ENCODE data around the gene FBF1. TPM values are rescaled to one million over a fixed set of nuclear protein-coding genes. Genes with fewer than 3 reads are reported as not detected.

FBF1 gene
- total and polyA plus RNA-seq, 2 of the 4 experiments (the other 2 are of a cell fraction) = 4.5 to 8.0 TPM

- H2AFZ ChIP-seq (replicated peaks; ENCODE audit: low read length, poor library complexity) = no peak overlapping the region
- POLR2A ChIA-PET (ENCODE audit: unreplicated experiment) = no interaction called here
- no peak overlapping the region for H3K14ac ChIP-seq (replicated peaks; ENCODE audit: low read depth, low read length)
- WGBS, 2 experiments (ENCODE audit: extremely low coverage in 2 of 2, insufficient read length in 1 of 2) = 81% methylated on average over 10 of the region's 34 CpGs; no CpG with 5 or more reads in 1 of the 2 experiments
- no peak overlapping the region for H3K18ac ChIP-seq (ENCODE audit: low read depth, low read length)
- H2BK15ac ChIP-seq (ENCODE audit: low read depth, low read length) = no peak overlapping the region
- no peak overlapping the region for H3K4ac ChIP-seq (ENCODE audit: low read depth, low read length)
- TF ChIP-seq USF2 (IDR thresholded peaks at IDR 0.05; ENCODE audit: low read depth, low read length) = no peak
- no peak for TF ChIP-seq ELK1 (IDR thresholded peaks at IDR 0.05; ENCODE audit: borderline replicate concordance, low read depth, low read length)
- no peak for TF ChIP-seq RFX5 (IDR thresholded peaks at IDR 0.05; ENCODE audit: low read depth, low read length)
- TF ChIP-seq MAFK (IDR thresholded peaks at IDR 0.05; ENCODE audit: low read depth, low read length) = no peak
- TF ChIP-seq FOS (IDR thresholded peaks at IDR 0.05; ENCODE audit: low read depth, low read length) = no peak
- no peak for TF ChIP-seq MAZ (IDR thresholded peaks at IDR 0.05; ENCODE audit: borderline replicate concordance, low read depth, low read length)
- TF ChIP-seq NFE2L2 (IDR thresholded peaks at IDR 0.05; ENCODE audit: low read depth, low read length) = no peak
- TF ChIP-seq POLR2A (IDR thresholded peaks at IDR 0.05; ENCODE audit: low read depth, low read length) = no peak
- no TSS peak for BruUV-seq (replicated peaks)
- intact Hi-C loops (cut with micrococcal nuclease) (no loop called here), in situ Hi-C loops (cut with MboI; ENCODE audit: low sequenced_read_pairs) (loop anchor here (5.0 kb wide), 1 partner anchor 93 kb away; no protein-coding TSS in a partner anchor), dilution Hi-C loops (cut with HindIII; ENCODE audit: low sequenced_read_pairs, unreplicated experiment) (no loop called here)
- no peak overlapping the region for H4K5ac ChIP-seq (ENCODE audit: low read depth, low read length)
- H3K56ac ChIP-seq (ENCODE audit: extremely low read depth, insufficient read depth, low read length) = no peak overlapping the region
- no peaks in the 10 kb centered on the region for H3K27me3 ChIP-seq (ENCODE audit: control insufficient read depth, insufficient read depth, low read length)
- H2AK9ac ChIP-seq (replicated peaks; ENCODE audit: low read depth, low read length, poor library complexity) = no peak overlapping the region
- H3K79me1 ChIP-seq (ENCODE audit: low read depth in 1 of 2, low read length in 2 of 2) = no peaks in the 10 kb centered on the region
- no peaks in the 10 kb centered on the region for H3K9me1 ChIP-seq (ENCODE audit: insufficient read depth, low read length)
- no peak overlapping the region for H2BK5ac ChIP-seq (ENCODE audit: low read depth, low read length, poor library complexity, severe bottlenecking)
- CTCF ChIA-PET = interaction anchor here (1.1 kb wide), 1 partner anchor 9 kb away, joined by 3 read pairs; no protein-coding TSS in a partner anchor
- H3K36me3 ChIP-seq (ENCODE audit: control insufficient read depth, insufficient read depth, low read length) = peaks cover 13% of the 10 kb centered on the region
- no peak overlapping the region for H2BK20ac ChIP-seq (ENCODE audit: low read depth, low read length)
- H4K20me1 ChIP-seq (ENCODE audit: insufficient read depth, low read length) = no peaks in the 10 kb centered on the region
- no peak overlapping the region for H3K4me2 ChIP-seq (ENCODE audit: low read depth, low read length)
- DNase-seq = no peak
- no peak overlapping the region for H3K27ac ChIP-seq (ENCODE audit: insufficient read depth, low read length)
- H3K4me3 ChIP-seq (ENCODE audit: insufficient read depth, low read depth, low read length) = no peak overlapping the region
- no peak overlapping the region for H2BK120ac ChIP-seq (ENCODE audit: low read depth, low read length)
- H3K9me3 ChIP-seq (ENCODE audit: control insufficient read depth, insufficient read depth, low read length) = no peaks in the 10 kb centered on the region
- H4K91ac ChIP-seq (ENCODE audit: insufficient read depth, low read depth, low read length) = no peak overlapping the region
- H3K9ac ChIP-seq (ENCODE audit: low read depth, low read length) = no peak overlapping the region
- no peak overlapping the region for H3K23ac ChIP-seq (ENCODE audit: low read depth, low read length)
- no peak for ATAC-seq (ENCODE audit: low read depth)
- no peak overlapping the region for H2AK5ac ChIP-seq (ENCODE audit: low read depth, low read length)
- no peaks in the 10 kb centered on the region for H3K4me1 ChIP-seq (ENCODE audit: control insufficient read depth, insufficient read depth, low read length)
- no peak overlapping the region for H4K8ac ChIP-seq (ENCODE audit: low read depth in 2 of 2, low read length in 2 of 2)
Observed at GRCh38 chr17:75914643-75915267, 26.1 kb downstream of the FBF1 start.
